CD4-positive, alpha-beta T cell treated with Interleukin-10 for 1 hour (primary cell): Measurements from ENCODE around the gene CCDC57.

ENCODE experiments used
- DNase-seq: peaks from one replicate; pipeline ENCODE4 v3.0.0-alpha.2; 2020

CCDC57 gene

DNA sequence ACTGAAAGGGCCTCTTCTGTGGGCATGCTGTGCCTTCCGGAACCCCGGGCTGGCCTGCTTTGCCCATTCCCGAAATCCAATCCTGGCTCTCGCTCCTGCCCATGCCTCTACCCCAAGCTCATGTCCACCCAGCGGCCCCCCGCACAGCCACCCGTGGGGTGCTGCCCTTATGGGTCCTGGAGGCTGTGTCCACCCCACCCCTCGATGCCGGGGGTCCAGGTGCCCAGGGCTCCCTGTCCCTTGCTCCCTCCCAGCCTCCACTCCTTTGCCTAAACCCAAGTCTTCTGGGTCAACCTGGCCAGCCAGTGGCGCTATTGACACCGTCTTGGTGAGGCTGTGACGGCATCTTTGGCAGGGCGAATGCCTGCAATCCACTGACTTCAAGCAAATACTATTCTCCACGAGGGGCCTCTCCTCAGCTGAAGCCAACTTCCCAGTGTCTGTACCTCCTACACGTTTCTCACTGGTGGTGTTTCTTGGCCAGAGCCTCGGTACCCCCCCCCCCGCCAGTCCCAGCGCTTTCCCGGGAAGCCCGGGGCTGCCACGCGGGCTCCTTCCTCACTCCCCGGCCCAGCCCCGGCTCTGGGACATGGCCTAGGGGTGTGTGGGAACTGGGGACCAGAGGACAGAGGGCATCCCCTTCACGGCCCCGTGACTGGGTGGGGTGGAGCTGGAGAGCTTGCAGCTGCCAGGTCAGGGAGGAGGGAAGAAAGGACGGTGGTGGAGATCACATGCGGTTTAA lies 134.9 kb downstream of the CCDC57 start:
- DNase-seq, result no peak

DNA sequence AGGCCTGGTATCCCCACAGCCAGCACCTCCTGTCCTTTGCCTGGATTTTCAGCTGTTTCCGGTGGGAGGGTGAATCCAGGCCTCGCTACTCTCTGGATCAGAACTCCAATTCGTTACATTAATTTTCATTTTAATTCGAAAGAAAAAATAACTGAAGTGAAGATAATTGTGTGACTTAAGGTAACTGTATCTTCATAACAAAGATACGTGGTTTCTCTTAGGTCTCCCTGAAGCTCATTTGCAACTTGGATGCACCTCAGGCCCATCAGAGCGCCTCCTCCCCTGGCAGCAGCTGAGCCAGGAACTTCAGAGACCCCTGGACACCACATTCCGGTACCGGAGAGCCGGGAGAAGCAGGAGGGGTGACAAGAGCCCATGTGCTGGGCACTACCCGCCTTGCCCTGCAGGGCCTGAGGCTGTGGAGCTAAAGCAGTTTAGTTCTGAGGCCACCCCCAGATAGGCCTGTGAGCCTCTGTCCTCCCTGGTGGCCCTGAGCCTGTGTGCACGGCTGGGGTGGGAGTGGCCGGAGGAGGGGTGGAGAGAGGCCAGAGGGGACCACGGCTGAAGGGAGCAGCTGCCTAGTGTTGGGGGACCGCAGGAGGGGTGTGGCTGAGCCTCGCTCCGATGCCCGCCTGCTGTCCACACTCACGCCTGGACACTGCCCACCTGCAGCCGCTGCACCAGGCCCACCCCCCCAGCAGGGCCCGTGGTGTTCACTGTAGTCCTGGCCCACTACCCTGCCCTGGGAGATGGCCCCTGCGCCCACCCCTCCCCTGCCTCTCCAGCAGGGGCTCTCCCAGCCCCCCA lies 135.7 kb downstream of the CCDC57 start:
- no peak for DNase-seq

DNA sequence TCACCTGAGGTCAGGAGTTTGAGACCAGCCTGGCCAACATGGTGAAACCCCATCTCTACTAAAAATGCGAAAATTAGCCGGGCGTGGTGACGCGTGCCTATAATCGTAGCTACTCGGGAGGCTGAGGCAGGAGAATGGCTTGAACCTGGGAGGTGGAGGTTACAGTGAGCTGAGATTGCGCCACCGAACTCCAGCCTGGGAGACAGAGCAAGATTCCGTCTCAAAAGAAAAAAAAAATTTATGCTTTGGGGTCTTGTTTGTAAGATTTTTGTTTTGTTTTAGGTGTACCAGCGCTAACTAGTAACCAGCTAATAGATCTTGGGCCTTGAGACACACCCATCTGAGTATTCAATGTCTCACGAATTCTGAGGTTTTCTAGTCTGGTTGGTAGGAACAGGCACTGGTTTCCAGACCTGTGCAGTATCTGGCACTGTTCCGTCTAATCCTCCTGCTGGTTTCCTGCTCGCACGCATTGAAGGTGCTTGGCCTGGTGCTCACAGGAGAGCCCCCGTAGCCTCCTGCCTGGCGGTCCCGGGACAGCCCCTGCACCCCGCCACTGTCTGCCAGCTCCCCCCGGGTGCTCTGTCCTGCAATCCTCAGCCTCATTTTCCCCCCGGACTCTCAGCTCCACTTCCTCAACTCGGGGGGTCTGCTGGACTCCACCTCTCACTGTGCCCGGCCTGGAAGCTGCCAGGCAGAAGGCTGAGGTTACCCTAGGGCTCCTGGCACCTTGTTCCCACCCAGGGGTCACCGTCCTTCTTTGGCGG lies 136.4 kb downstream of the CCDC57 start:
- no peak for DNase-seq

DNA sequence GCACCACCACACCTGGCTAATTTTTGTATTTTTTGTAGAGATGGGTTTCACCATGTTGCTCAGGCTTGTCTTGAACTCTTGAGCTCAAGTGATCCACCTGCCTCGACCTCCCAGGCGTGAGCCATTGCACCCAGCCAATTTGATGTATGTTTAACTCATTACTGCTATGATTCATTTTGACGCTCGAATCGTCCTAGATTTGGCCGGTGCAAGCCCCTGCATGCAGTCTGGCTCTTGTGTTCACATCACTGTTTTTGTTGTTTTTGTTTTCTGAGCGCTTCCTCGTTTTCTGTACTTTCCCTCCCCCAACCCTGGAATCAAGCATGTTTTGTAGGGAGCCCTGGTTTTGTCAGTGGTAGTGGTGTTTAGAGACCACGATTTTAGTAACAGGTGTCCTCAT lies 139.2 kb downstream of the CCDC57 start:
- no peak for DNase-seq

DNA sequence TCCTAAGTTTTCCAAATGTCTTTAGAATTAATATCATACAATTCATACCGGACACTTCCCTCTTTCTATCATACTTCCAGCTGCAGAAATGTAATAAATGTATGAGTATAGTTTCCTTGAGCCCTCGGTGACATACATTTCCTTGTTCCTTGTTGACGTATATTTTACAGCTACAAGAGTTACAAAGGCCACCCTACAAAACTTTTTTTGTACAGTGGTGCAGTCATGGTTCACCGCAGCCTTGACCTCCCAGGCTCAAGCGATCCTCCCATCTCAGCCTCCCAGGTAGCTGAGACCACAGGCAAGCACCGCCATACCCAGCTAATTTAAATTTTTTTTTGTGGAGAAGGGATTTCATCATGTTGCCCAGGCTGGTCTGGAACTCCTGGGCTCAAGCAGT lies 139.8 kb downstream of the CCDC57 start:
- no peak for DNase-seq

DNA sequence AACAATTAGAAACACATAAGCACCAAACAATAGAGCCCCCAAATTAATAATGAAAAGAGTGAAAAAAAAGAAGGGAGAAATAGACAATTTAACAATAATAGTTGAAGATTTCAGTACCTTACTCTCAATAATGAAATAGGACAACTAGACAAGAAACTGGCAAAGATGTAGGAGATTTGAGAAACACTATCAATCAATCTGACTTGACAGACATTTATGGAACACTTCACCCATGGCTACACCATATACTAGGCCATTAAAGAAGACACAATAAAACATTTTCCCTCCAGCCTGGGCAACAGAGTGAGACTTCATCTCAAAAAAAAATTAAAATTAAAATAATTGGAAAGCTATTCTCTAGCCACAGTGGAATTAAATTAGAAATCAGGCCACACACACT lies 142.0 kb downstream of the CCDC57 start:
- no peak for DNase-seq

DNA sequence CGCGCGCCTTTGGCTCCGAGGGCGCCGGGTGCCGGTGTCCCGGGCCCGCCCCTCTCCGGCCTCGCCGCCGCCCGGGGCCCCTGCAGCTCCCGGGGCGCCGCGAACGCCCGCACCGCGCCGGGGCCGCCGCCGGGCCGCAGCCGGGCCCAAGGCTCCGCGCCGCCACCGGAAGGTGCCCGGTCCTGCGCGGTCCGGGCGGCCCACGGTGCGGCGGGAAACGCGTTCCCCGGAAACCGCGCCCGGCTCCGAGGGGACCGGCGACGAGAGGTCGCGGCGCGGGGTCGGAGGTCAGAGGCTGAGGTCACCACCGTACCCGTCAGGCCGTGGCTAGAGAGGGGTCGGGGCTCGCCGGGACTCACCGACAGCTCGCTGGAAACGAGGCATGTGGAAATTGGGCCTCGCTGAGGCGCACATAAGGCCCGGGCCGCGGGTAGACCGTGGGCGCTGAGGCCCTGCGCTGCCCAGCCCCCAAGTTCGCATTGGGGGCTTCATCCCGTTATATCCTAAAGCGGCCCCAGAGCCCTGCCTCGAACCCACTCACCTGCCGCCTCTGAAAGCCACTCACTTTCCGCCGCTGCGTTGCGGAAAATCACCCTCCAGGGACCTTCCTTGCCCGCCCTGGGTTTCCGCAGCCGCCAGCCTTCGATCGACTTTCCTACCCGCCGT lies 146.9 kb downstream of the CCDC57 start, which contains the start of gene DUS1L:
Gene DUS1L (minus strand): TSS at position 167 of the 666 bp plus-strand sequence. CDS start 745 bp downstream, outside the sequence.
- peak; percentile 79 for DNase-seq

DNA sequence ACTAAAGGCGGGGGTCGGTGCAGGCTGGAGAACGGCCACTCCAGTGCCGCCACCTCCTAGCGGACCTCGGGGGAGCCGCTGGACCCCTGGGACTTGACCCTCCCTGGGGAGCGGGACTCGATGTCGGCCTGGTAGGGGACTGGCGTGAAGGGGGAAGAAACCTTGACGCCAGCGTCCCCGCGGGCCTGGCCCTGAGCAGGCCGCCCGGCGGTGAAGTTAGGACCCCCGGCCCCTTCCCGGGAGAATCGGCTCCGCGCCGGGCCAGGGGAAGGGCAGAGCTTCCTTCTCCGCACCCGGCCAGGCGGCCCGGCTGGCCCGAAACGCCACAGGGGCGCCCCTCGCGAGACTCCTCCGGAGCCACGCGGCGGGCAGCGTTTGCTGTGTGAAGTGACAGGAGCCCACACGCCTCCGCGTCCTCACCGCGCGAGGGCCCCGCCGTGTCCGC lies 147.4 kb downstream of the CCDC57 start:
- no peak for DNase-seq

DNA sequence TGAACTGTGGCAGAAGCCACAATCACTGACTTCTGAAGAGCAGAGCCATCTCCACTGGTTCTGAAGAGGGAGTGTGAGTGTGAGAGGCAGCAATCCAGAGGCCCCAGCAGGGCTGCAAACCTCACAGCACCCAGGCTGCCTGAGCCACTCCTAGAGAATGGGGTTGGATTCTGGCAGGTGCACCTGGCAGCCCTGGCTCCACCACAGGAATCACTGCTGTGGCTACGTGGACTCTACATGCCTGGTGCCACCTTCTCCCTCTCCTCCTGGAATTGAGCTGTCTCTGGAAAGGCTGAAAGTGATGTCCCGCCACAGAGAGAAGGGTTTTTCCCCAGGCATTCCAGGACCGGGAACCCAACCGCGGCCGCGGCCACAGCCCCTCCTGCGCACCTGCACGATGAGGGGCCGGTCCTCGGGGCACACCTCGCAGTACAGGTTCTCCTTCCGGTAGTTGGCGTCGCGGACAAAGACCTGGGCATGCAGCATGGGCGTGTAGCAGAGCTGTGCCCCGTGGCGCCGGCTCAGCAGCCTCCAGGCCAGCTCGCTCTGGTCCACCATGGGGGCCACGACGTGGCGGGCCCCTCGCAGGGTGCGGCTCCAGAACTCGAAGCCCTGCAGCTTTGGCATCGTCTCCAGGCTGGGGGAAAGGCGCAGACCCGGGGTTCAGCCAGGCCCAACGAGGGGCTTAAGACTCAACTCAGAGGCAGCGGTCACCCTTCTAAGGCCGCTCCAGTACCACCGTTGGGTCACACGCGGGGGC lies 148.0 kb downstream of the CCDC57 start:
- DNase-seq, result no peak

DNA sequence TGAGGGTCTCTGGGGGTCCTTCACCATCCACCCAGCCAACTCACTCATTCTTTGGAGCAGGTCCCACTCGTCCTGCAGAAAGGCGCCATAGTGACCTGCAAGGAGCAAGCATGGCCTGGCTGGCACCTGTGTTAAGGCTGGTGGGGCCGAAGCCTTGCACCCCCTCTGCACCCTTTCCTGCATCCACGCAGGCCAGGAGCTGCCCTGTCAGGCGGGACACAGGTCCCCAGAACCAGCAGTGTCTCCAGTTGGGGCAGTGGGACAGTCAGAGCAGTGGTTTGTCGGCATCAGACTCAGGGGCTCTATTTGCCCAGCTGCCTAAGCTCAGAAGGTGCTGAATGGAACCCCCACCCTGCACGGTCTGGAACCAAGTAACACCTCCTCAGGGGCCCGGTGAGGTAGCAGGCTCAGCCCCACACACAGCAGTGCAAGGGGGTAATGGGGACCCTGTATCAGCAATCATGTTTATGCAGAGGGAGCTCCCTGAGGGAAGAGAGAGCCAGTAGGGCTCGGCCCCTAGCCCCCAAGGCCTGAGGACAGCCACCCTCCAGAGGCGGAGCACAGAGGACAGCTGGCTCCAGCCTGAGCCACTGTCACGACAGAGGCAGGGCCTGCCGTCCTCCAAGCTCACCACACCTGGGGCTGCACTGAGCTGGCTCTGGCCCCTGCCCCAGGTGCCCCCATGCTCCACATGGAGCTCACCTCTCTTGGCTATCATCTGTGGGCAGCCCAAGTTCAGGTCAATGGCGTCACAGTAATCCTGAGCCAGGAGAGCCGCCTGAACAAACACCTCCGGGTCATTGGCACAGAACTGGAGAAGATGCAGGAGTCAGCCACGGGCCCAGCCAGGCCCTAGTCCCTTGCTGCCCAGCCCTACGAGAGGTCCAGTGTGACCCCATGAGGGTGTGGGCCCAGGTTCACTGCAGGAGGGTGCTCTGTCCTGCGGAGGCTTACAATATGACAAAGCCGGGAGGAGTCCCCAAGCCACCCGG lies 148.9 kb downstream of the CCDC57 start:
- no peak for DNase-seq

DNA sequence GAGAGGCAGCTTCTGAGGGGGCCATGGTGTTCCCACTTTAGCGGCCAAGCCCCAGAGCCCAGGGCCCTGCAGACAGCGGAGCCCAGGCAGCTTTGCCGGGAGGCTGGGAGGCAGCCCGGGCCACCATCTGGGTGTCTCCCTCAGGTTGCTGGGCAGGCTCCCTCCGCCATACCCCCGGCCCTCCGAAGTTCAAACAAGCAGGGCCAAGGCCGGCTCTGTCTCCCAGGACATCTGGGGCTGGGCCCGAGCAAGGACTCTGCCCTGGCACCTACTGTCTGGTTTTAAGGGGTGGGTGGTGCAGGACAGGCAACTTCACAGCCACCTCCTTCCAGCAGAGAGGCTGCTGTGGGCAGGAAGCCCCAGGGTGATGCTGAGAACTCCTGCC lies 149.7 kb downstream of the CCDC57 start:
- no peak for DNase-seq

DNA sequence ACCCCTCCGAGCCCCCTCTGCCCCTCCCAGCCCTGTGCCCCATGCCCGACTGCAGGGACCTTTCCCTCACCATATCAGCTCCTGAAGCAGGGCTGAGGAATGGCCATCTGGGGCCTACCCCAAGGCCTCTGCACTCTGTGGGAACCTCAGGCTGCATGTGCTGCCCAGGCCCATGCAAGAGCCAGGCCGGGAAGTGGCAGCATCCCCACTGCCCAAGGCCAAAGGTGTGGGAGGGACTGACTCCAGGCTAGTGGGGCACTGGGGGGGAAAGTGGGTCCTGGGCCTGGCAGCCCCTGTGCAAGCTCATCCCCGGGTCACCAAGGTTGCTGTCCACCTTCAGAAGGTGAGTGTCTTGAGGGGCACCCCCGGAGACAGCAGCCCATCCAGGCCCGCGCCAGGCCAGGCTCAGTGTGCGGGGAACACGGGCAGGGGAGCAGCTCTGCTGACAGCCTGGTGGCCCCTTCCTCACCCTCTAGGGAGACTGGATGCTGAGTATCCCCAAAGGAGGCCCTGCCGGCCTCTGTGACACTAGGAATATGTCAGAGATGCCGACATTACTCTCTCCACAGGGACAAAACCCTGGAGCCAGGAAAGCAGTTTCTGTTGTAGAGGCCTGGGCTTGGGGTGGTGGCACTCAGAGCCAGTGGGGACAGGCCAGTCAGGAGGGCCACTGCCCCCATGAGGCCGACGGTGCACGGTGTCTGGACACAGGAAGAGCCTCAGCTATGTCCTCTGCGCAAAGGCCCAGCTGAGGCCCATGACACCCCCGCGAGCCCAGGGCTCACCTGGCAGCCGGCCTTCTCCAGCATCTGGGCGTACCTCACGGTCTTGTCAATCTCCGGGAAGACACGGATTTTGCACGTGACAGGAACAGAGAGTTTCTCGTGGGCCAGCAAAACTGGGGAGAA lies 150.3 kb downstream of the CCDC57 start:
- no peak for DNase-seq

DNA sequence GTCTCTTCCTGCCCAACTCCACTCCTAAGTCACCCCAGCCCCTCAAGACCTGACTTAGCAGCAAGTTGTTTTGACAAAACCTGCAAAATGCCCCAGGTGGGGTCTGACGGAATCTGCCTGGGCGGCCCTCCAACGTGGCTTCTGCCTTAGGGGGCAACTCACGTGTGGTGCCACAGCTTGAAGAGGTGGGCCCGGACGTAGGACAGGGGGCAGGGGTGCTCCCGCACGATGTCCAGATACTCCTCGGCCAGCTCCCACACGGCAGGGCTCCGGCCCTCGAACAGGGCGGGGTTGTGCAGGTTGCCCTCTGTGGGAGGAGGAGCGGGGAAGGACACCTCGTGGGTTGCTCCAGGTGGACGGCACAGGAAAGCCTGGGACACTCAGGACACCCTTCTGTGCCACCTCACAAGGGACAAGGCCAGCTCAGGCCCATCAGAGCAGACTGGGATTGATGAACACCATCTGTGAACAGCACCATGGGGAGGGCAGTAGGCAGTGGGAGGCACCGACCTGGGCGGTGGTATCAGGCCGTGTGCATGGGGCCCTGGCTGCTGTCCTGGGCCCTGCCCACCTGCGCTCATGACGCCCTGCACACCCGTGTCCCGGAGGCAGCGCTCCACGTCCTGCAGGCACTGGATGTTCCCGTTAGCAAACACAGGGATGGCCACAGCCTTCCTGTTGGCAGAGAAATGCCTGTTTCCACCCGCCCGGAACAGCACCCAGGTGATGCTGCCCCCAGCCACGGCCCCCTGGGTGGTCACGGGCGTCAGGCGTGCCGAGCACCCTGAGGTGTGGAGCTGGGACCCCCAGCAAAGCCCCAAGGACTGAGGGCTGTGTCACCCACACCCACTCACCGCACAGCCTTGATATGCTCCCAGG lies 151.4 kb downstream of the CCDC57 start:
- DNase-seq, result no peak

DNA sequence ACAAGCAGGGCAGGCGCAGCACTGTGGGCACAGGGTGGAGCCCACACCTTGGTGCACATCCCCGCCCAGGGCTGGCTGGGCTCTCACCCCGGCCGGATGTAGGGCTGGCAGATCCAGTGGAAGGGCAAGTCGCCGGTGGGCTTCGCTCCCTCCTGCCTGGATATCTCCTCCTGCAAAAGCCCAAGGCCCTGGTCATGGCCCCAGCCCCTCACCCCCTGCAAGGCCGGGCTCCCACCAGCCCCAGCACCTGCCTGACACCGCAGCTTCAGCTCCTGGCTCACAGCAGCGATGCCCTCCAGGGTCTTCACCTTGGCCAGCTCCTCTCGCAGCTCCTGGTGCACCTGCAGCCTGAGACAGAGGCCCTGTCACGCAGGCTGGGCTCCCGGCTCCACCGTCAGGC lies 152.0 kb downstream of the CCDC57 start:
- DNase-seq, result no peak

DNA sequence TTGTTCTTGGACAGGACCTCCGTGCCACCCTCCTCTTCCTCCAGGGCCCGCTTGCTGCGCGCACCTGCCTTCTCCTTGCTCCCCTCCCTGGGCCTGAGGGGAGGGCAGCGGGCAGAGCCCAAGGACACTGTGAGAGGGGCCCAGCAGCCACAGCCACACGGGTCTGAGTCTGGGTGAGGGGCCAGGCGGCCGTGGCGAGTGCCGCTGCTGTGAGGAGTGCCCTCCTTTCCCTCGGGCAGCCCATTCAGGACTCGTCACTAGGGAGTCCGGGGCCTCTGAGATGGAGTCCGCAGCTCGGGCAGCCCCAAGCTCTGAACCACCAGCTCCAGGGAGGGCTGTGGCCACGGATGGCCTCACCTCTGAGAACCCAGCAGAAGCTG lies 152.7 kb downstream of the CCDC57 start:
- no peak for DNase-seq

DNA sequence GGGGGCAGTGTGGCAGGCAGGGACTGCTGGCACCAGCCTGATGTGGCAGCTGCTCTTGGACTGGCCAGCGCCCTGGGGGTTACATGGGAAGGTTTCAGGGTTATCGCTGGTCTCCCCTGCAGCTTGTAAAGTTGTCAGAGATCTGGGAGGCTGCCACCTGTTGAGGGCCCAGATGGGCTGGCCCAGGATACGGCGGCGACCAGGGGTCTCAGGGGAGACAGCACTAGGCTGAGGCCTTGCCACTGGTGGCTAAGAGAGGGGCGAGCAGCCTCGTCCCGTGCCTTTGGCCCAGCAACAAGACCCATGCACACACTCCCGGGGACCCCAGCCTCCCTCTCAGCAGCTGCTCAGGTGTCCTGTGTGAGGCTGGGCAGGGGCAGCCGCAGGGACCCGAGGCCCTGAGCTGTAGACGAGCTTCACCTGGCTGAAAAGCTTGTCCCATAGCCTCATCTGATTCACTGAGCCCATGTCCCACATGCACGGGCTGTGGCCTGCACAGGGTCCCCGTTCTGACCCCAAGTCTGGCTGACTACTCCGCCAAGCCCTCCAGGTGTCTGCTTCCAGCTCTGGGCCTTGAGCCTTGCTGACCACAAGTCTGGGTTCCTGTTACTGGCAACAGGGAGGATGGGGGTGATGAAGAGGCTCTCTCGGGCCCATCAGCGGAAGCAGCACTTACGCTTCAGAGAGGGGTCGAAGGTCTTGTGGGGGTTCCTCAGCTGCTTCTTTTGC lies 153.2 kb downstream of the CCDC57 start:
- no peak for DNase-seq

DNA sequence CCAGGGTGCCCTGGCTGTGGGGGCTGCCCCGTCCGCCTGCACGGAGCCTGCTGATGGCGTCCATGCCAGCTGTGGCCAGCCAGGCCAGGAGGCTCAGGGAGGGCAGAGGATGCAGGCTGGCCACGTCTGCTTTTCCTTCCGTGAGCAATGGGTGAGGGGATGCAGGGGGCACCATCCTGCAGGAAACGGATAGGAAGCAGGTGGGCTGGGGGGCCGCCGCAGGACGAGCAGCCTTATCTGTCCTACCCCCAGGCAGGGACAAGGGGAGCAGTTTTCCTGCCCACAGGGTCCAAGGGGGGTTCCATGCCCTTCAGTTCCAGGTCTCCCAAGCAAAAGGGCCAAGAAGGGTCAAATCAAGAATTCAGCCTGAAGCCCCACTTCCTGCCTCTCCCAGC lies 153.8 kb downstream of the CCDC57 start:
- no peak for DNase-seq

DNA sequence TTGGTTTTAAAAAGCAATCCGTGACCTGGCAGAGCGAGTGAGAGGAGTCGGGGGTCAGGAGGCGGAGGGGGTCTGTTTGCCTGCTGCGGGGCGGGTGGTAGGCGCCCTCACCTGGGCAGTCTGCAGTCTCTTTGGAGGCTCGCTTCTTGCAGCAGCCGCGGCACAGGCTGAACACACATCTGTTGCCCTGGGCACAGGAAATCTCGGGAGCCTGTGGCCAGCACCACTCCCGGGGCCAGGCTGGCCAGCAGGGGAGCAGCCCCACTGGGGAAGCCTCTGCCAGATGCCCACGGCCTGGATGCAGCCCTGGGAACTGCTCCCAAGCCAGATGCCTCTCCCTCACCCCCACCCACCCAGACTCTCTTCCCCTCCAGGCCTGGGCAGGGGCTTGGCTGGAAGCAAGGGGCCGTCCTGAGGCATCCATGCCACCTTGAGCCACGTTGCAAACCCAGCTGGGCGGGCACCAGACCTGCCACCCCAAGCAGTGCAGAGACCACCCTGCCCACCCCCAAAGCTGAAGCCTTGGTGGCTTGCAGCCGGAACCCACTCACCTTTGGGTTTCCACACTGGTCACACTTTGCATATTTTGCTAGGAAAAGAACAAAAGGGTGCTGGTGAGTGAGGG lies 154.3 kb downstream of the CCDC57 start:
- no peak for DNase-seq
